HFFc6 (cell line): ENCODE results near the gene ARHGAP22. TPM values are rescaled to one million over a fixed set of nuclear protein-coding genes. Genes with fewer than 3 reads are reported as not detected.
A peak's percentile ranks its signal among the peaks of the same experiment; 100 is the strongest.

Source experiments
- DNase-seq: peaks from one replicate; pipeline ENCODE4 v3.0.0-alpha.2; 2018
- H3K27ac Mint-ChIP-seq: 2 replicates; pipeline ENCODE4 v1.8.0; 2020; ENCODE audit warnings: mild to moderate bottlenecking, mixed read lengths
- H3K27me3 Mint-ChIP-seq: 2 replicates; pipeline ENCODE4 v1.8.0; 2021; ENCODE audit warnings: mild to moderate bottlenecking, moderate library complexity, mixed read lengths; ENCODE audit not compliant: insufficient read depth
- H3K36me3 Mint-ChIP-seq: 2 replicates; pipeline ENCODE4 v1.8.0; 2021; ENCODE audit warnings: low read depth, mixed read lengths
- H3K4me1 Mint-ChIP-seq: 2 replicates; pipeline ENCODE4 v1.8.0; 2020; ENCODE audit warnings: low read depth, mixed read lengths
- H3K4me3 Mint-ChIP-seq: 2 replicates; pipeline ENCODE4 v1.8.0; 2020; ENCODE audit warnings: mild to moderate bottlenecking, moderate library complexity, mixed read lengths
- H3K9me3 Mint-ChIP-seq: 2 replicates; pipeline ENCODE4 v1.8.0; 2020; ENCODE audit warnings: mild to moderate bottlenecking, mixed read lengths
- CTCF ChIP-seq: fragments of 200-600 bp; sonication (generic); IDR thresholded peaks from 2 replicates; pipeline ENCODE4 v1.5.0; 2021; ENCODE audit warnings: antibody characterized with exemption, mild to moderate bottlenecking
- total RNA-seq, 6 experiments: library from RNA; stranded (reverse); fragmentation: NEBNext Ultra II Directional; extraction: Animal tissue kit (Norgen Biotek cat#: 25700); gene quantifications; 2 replicates in 1 of 6; 3 replicates in 5 of 6; pipeline ENCODE4 v1.2.3, GENCODE V29; 2021

The ARHGAP22 gene
- total RNA-seq, 6 experiments from 2014 or later, result 74.3 to 117 (median 95.7) TPM

- Mint-ChIP-seq H3K9me3 (no peaks in the 10 kb centered on the region), H3K4me3 (no peak overlapping the region), H3K27ac (peak overlapping the region; percentile 80), H3K36me3 (peaks cover 16% of the 10 kb centered on the region), H3K4me1 (peaks cover 93% of the 10 kb centered on the region), H3K27me3 (peaks cover 3% of the 10 kb centered on the region; the same call in 1 of the 2 replicates)
- TF ChIP-seq CTCF, result no peak
- DNase-seq, result peak; percentile 53
These were observed 4.1 kb upstream of the ARHGAP22 start for GRCh38 chr10:48608976-48609375.

- peak; percentile 81 for TF ChIP-seq CTCF
- H3K36me3 Mint-ChIP-seq, result peaks cover 15% of the 10 kb centered on the region
- H3K4me1 Mint-ChIP-seq, result peaks cover 91% of the 10 kb centered on the region
- no peak for DNase-seq
- no peaks in the 10 kb centered on the region for H3K9me3 Mint-ChIP-seq
- peaks cover 3% of the 10 kb centered on the region; the same call in 1 of the 2 replicates for H3K27me3 Mint-ChIP-seq
- peak overlapping the region; percentile 63 for H3K4me3 Mint-ChIP-seq
- H3K27ac Mint-ChIP-seq, result peak overlapping the region; percentile 93
These were observed 3.4 kb upstream of the ARHGAP22 start for GRCh38 chr10:48608279-48608681.

GRCh38 chr10:48607356-48608278, 2.7 kb upstream of the ARHGAP22 start:
- peak overlapping the region; percentile 75 for H3K4me3 Mint-ChIP-seq
- no peaks in the 10 kb centered on the region for H3K9me3 Mint-ChIP-seq
- peak overlapping the region; percentile 93 for H3K27ac Mint-ChIP-seq
- H3K36me3 Mint-ChIP-seq, result peaks cover 17% of the 10 kb centered on the region
- peaks cover 88% of the 10 kb centered on the region for H3K4me1 Mint-ChIP-seq
- H3K27me3 Mint-ChIP-seq, result peaks cover 2% of the 10 kb centered on the region; the same call in 1 of the 2 replicates
- DNase-seq, result no peak
- TF ChIP-seq CTCF, result no peak

- TF ChIP-seq CTCF, result no peak
- Mint-ChIP-seq H3K27ac (peak overlapping the region; percentile 93), H3K4me3 (peak overlapping the region; percentile 95), H3K4me1 (peaks cover 88% of the 10 kb centered on the region), H3K9me3 (no peaks in the 10 kb centered on the region), H3K36me3 (peaks cover 26% of the 10 kb centered on the region), H3K27me3 (no peaks in the 10 kb centered on the region)
- DNase-seq, result peak; percentile 99
These were observed 1.9 kb upstream of the ARHGAP22 start for GRCh38 chr10:48606530-48607355.

GRCh38 chr10:48605786-48606529, 1.1 kb upstream of the ARHGAP22 start:
- Mint-ChIP-seq H3K27ac (peak overlapping the region; percentile 93), H3K27me3 (no peaks in the 10 kb centered on the region), H3K36me3 (peaks cover 28% of the 10 kb centered on the region), H3K4me1 (peaks cover 88% of the 10 kb centered on the region), H3K9me3 (no peaks in the 10 kb centered on the region), H3K4me3 (peak overlapping the region; percentile 95)
- no peak for TF ChIP-seq CTCF
- DNase-seq, result peak; percentile 43
